WTC11 (cell line): ENCODE results near the gene CFAP161. TPM values are rescaled to one million over a fixed set of nuclear protein-coding genes. Genes with fewer than 3 reads are reported as not detected.

Source experiments
- ATAC-seq: fragments of 200-7000 bp; cut with Tn5 transposase; 2 replicates; pipeline ENCODE4 v1.10.0; 2021; ENCODE audit warnings: mild to moderate bottlenecking, moderate library complexity
- CTCF ChIA-PET: fragments of 300-600 bp; sonication (Branson Sonifier 250); formaldehyde crosslinking; loops from one replicate; lab custom pipeline; 2021; ENCODE audit warnings: antibody characterized with exemption; lab: Charles Lee
- POLR2A ChIA-PET: fragments of 350-600 bp; sonication (Branson Sonifier 250); formaldehyde crosslinking; loops from one replicate; lab custom pipeline; 2021; ENCODE audit warnings: antibody characterized with exemption; lab: Charles Lee
- DNase-seq: peaks from one replicate; pipeline ENCODE4 v3.0.0; 2021; ENCODE audit warnings: low spot score
- H3K27ac Mint-ChIP-seq: 2 replicates; pipeline ENCODE4 v1.8.0; 2021; ENCODE audit warnings: mixed read lengths
- H3K27me3 Mint-ChIP-seq: 2 replicates; pipeline ENCODE4 v1.8.0; 2021; ENCODE audit warnings: low read depth, mild to moderate bottlenecking, moderate library complexity, mixed read lengths
- H3K36me3 Mint-ChIP-seq: 2 replicates; pipeline ENCODE4 v1.8.0; 2021; ENCODE audit warnings: mixed read lengths
- H3K4me1 Mint-ChIP-seq: 2 replicates; pipeline ENCODE4 v1.8.0; 2022; ENCODE audit warnings: mixed read lengths
- H3K4me3 Mint-ChIP-seq: 2 replicates; pipeline ENCODE4 v1.8.0; 2021; ENCODE audit warnings: mild to moderate bottlenecking, moderate library complexity, mixed read lengths
- H3K9me3 Mint-ChIP-seq: 2 replicates; pipeline ENCODE4 v1.8.0; 2021; ENCODE audit warnings: mixed read lengths
- E2F1 ChIP-seq: sonication (generic); formaldehyde crosslinking; IDR thresholded peaks from 2 replicates; pipeline ENCODE4 v1.8.0; 2022; ENCODE audit warnings: mild to moderate bottlenecking, missing genetic modification reagents
- EMX1 ChIP-seq: fragments of 250-450 bp; sonication (Bioruptor Pico); IDR thresholded peaks from 2 replicates; pipeline ENCODE4 v1.8.0; 2021; ENCODE audit warnings: mild to moderate bottlenecking
- FOXP1 ChIP-seq: sonication (generic); formaldehyde crosslinking; IDR thresholded peaks from 2 replicates; pipeline ENCODE4 v1.8.0; 2022; ENCODE audit warnings: missing genetic modification reagents, mild to moderate bottlenecking, moderate library complexity, borderline replicate concordance
- GRHL2 ChIP-seq: fragments of 250-450 bp; sonication (Bioruptor Pico); IDR thresholded peaks from 2 replicates; pipeline ENCODE4 v1.8.0; 2022; ENCODE audit warnings: mild to moderate bottlenecking, moderate library complexity; ENCODE audit not compliant: insufficient replicate concordance, severe bottlenecking
- NR2C2 ChIP-seq: sonication (generic); formaldehyde crosslinking; IDR thresholded peaks from 2 replicates; pipeline ENCODE4 v1.8.0; 2022; ENCODE audit warnings: mild to moderate bottlenecking, missing genetic modification reagents
- PREB ChIP-seq: sonication (generic); formaldehyde crosslinking; IDR thresholded peaks from 2 replicates; pipeline ENCODE4 v1.8.1; 2022; ENCODE audit warnings: mild to moderate bottlenecking, missing genetic modification reagents, moderate library complexity, borderline replicate concordance
- SMAD3 ChIP-seq: sonication (generic); formaldehyde crosslinking; IDR thresholded peaks from 2 replicates; pipeline ENCODE4 v1.8.0; 2022; ENCODE audit warnings: missing genetic modification reagents, mild to moderate bottlenecking, borderline replicate concordance
- SOX15 ChIP-seq: fragments of 250-450 bp; sonication (Bioruptor Pico); IDR thresholded peaks from 2 replicates; pipeline ENCODE4 v1.9.0; 2021; ENCODE audit warnings: mild to moderate bottlenecking
- STAT6 ChIP-seq: sonication (generic); formaldehyde crosslinking; conservative IDR thresholded peaks from 2 replicates; pipeline ENCODE4 v1.8.1; 2023; ENCODE audit warnings: mild to moderate bottlenecking, low read depth, missing genetic modification reagents, moderate library complexity
- USF1 ChIP-seq: sonication (generic); formaldehyde crosslinking; IDR thresholded peaks from 2 replicates; pipeline ENCODE4 v1.8.0; 2022; ENCODE audit warnings: mild to moderate bottlenecking, missing genetic modification reagents
- ZNF263 ChIP-seq: sonication (generic); formaldehyde crosslinking; IDR thresholded peaks from 2 replicates; pipeline ENCODE4 v1.8.1; 2022; ENCODE audit warnings: low read depth, mild to moderate bottlenecking, moderate library complexity, missing genetic modification reagents
- ZNF416 ChIP-seq: fragments of 250-450 bp; sonication (Bioruptor Pico); IDR thresholded peaks from 2 replicates; pipeline ENCODE4 v1.9.0; 2021; ENCODE audit warnings: mild to moderate bottlenecking, inconsistent platforms
- ZNF425 ChIP-seq: fragments of 250-450 bp; sonication (Bioruptor Pico); conservative IDR thresholded peaks from 2 replicates; pipeline ENCODE4 v1.9.0; 2021; ENCODE audit warnings: mild to moderate bottlenecking
- ZNF512 ChIP-seq: sonication (generic); formaldehyde crosslinking; IDR thresholded peaks from 2 replicates; pipeline ENCODE4 v1.8.1; 2022; ENCODE audit warnings: missing genetic modification reagents, borderline replicate concordance
- ZNF671 ChIP-seq: fragments of 250-450 bp; sonication (Bioruptor Pico); IDR thresholded peaks from 2 replicates; pipeline ENCODE4 v1.8.0; 2021; ENCODE audit warnings: mild to moderate bottlenecking
- total RNA-seq: library from RNA; stranded (reverse); gene quantifications from 3 replicates; pipeline ENCODE4 v1.2.3, GENCODE V29; 2021

CFAP161 gene
- total RNA-seq, 1 experiment from 2014 or later, result not detected

- TF ChIP-seq FOXP1, result no peak
Measured at GRCh38 chr15:81118361-81118760, 15.7 kb upstream of the CFAP161 start (continued).

- Mint-ChIP-seq H3K9me3 (peaks cover 20% of the 10 kb centered on the region), H3K4me3 (no peak overlapping the region), H3K27me3 (peaks cover 34% of the 10 kb centered on the region), H3K36me3 (peaks cover 8% of the 10 kb centered on the region), H3K4me1 (0 out of 2 replicates have a peak, but pooled peaks cover 2% of the 10 kb centered on the region)
- ChIA-PET CTCF (interaction anchor here (3.4 kb wide), 1 partner anchor 146 kb away, joined by 23 read pairs; no protein-coding TSS in a partner anchor), POLR2A (no interaction called here)
- DNase-seq (no peak), ATAC-seq (no peak)
- no peak for TF ChIP-seq SMAD3
- no peak for TF ChIP-seq USF1 (CRISPR knock-in tag)
- TF ChIP-seq SOX15, result no peak
- TF ChIP-seq ZNF263 (CRISPR knock-in tag), result no peak
- no peak for TF ChIP-seq STAT6 (CRISPR knock-in tag)
- no peak for TF ChIP-seq GRHL2 (CRISPR knock-in tag)
- TF ChIP-seq PREB (CRISPR knock-in tag), result no peak
- no peak for TF ChIP-seq ZNF671 (CRISPR knock-in tag)
- no peak for TF ChIP-seq EMX1 (CRISPR knock-in tag)
- TF ChIP-seq ZNF512, result no peak
- no peak for TF ChIP-seq ZNF416
- no peak for TF ChIP-seq ZNF425 (CRISPR knock-in tag)
- no peak for TF ChIP-seq E2F1
- no peak for TF ChIP-seq NR2C2 (CRISPR knock-in tag)
- TF ChIP-seq, all 79 proteins: peak for 0
- no peak overlapping the region for H3K27ac Mint-ChIP-seq
Measured at GRCh38 chr15:81120069-81120468, 14.0 kb upstream of the CFAP161 start.
